Endodermal cell (in vitro differentiated cells): ENCODE results near the gene VPS9D1. TPM values are rescaled to one million over a fixed set of nuclear protein-coding genes. Genes with fewer than 3 reads are reported as not detected.

Source experiments
- DNase-seq: peaks from one replicate; pipeline ENCODE4 v3.0.0-alpha.2; 2017
- H3K27ac ChIP-seq: 2 replicates; pipeline ENCODE4 v1.5.1; 2013; ENCODE audit warnings: mild to moderate bottlenecking, low read depth, low read length, moderate library complexity
- H3K27me3 ChIP-seq: 2 replicates; pipeline ENCODE4 v1.6.1; 2013; ENCODE audit warnings: mild to moderate bottlenecking, low read length, moderate library complexity; ENCODE audit not compliant: insufficient read depth, control insufficient read depth, poor library complexity, severe bottlenecking
- H3K36me3 ChIP-seq: 2 replicates; pipeline ENCODE4 v1.7.0; 2013; ENCODE audit warnings: mild to moderate bottlenecking, low read length, moderate library complexity; ENCODE audit not compliant: control insufficient read depth, insufficient read depth
- H3K4me1 ChIP-seq: one replicate; pipeline ENCODE4 v1.7.0; 2013; ENCODE audit warnings: low read length; ENCODE audit not compliant: control insufficient read depth, insufficient read depth
- H3K4me3 ChIP-seq: 2 replicates; pipeline ENCODE4 v1.5.1; 2013; ENCODE audit warnings: mild to moderate bottlenecking, low read length, moderate library complexity
- H3K9ac ChIP-seq: 2 replicates; pipeline ENCODE4 v1.6.1; 2013; ENCODE audit warnings: mild to moderate bottlenecking, low read length, moderate library complexity; ENCODE audit not compliant: poor library complexity, severe bottlenecking; ENCODE audit errors: extremely low read depth
- H3K9me3 ChIP-seq: 2 replicates; pipeline ENCODE4 v1.6.1; 2013; ENCODE audit warnings: mild to moderate bottlenecking, low read length, moderate library complexity; ENCODE audit not compliant: control insufficient read depth
- H3K27ac Mint-ChIP-seq: 2 replicates; pipeline ENCODE4 v1.8.0; 2020; ENCODE audit warnings: mixed read lengths
- H3K27me3 Mint-ChIP-seq: 2 replicates; pipeline ENCODE4 v1.8.0; 2021; ENCODE audit warnings: mild to moderate bottlenecking, mixed read lengths; ENCODE audit not compliant: insufficient read depth
- H3K36me3 Mint-ChIP-seq: 2 replicates; pipeline ENCODE4 v1.8.0; 2020; ENCODE audit warnings: low read depth, mixed read lengths
- H3K4me1 Mint-ChIP-seq: 2 replicates; pipeline ENCODE4 v1.8.0; 2020; ENCODE audit warnings: mixed read lengths
- H3K4me3 Mint-ChIP-seq: 2 replicates; pipeline ENCODE4 v1.8.0; 2020; ENCODE audit warnings: mild to moderate bottlenecking, moderate library complexity, mixed read lengths
- H3K9me3 Mint-ChIP-seq: 2 replicates; pipeline ENCODE4 v1.8.0; 2020; ENCODE audit warnings: mild to moderate bottlenecking, mixed read lengths
- CTCF ChIP-seq: fragments of 200-600 bp; sonication (generic); conservative IDR thresholded peaks from 2 replicates; pipeline ENCODE4 v1.5.0; 2021; ENCODE audit warnings: antibody characterized with exemption, mild to moderate bottlenecking
- WGBS, 2 experiments: methylation state at CpG; one replicate each; pipeline versions ENCODE4 v1.1.5 to v1.1.7; 2013; ENCODE audit warnings: missing lambda C conversion rate in 2 of 2, mixed read lengths in 1 of 2; ENCODE audit not compliant: insufficient coverage in 1 of 2, insufficient read length in 1 of 2; 5-methylcytosine and 5-hydroxymethylcytosine counted together
- total RNA-seq, 2 donors: library from RNA; stranded (reverse); fragmentation: NEBNext Ultra II Directional in 1 of 2; extraction: Animal tissue kit (Norgen Biotek cat#: 25700) in 1 of 2; gene quantifications; 2 replicates in 1 of 2; 3 replicates in 1 of 2; pipeline ENCODE4 v1.2.1, GENCODE V29; 2021

The VPS9D1 gene
- total RNA-seq, 2 donors from 2014 or later, result 7.4 to 10.0 TPM

- no peak overlapping the region for H3K27ac Mint-ChIP-seq
- no peaks in the 10 kb centered on the region for H3K9me3 Mint-ChIP-seq
- no peaks in the 10 kb centered on the region for H3K27me3 Mint-ChIP-seq
- peaks cover 96% of the 10 kb centered on the region for H3K36me3 ChIP-seq
- no peak overlapping the region for H3K9ac ChIP-seq
- WGBS, 2 experiments, result 96 to 98% methylated on average over 13 to 14 of the region's 14 CpGs
- no peak overlapping the region for H3K4me3 Mint-ChIP-seq
- H3K36me3 Mint-ChIP-seq, result peaks cover 85% of the 10 kb centered on the region
- H3K4me1 Mint-ChIP-seq, result no peaks in the 10 kb centered on the region
- H3K27ac ChIP-seq, result no peak overlapping the region
- no peaks in the 10 kb centered on the region for H3K9me3 ChIP-seq
- H3K4me3 ChIP-seq, result no peak overlapping the region
- TF ChIP-seq CTCF, result no peak
- DNase-seq, result no peak
- no peaks in the 10 kb centered on the region for H3K27me3 ChIP-seq
- no peaks in the 10 kb centered on the region for H3K4me1 ChIP-seq
These were observed 17.3 kb upstream of the VPS9D1 start for GRCh38 chr16:89738072-89738377.

DNA sequence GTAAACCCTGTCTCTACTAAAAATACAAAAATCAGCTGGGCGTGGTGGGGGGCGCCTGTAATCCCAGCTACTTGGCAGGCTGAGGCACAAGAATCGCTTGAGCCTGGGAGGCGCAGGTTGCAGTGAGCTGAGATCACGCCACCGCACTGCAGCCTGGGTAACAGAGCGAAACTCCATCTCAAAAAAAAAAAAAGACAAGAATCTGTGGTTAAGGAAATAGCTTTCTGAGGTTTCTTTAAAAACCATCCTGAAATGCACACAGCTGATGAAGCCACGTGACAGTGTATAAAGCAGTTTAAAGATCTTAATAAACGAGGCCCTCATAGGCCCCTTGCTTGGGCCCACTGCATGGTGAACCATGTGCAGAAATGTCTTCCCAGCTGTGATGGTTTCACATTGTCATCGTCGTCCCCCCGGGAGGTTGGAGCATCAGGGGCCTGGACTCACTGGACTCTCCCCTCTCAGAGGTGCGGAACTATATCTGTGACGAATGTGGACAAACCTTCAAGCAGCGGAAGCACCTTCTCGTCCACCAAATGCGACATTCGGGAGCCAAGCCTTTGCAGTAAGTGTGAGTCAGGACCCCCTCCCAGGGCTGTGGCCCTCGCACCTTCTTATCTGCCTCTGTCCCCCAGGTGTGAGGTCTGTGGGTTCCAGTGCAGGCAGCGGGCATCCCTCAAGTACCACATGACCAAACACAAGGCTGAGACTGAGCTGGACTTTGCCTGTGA is 16.8 kb upstream of the VPS9D1 start:
- Histone ChIP-seq H3K36me3 (peaks cover 94% of the 10 kb centered on the region), H3K27me3 (no peaks in the 10 kb centered on the region), H3K4me3 (no peak overlapping the region), H3K9ac (no peak overlapping the region), H3K9me3 (no peaks in the 10 kb centered on the region), H3K27ac (no peak overlapping the region), H3K4me1 (no peaks in the 10 kb centered on the region)
- Mint-ChIP-seq H3K27me3 (no peaks in the 10 kb centered on the region), H3K4me3 (no peak overlapping the region), H3K27ac (peak overlapping the region; percentile 21), H3K36me3 (peaks cover 81% of the 10 kb centered on the region), H3K9me3 (no peaks in the 10 kb centered on the region), H3K4me1 (no peaks in the 10 kb centered on the region)
- no peak for TF ChIP-seq CTCF
- 94 to 96% methylated on average over 17 to 20 of the region's 20 CpGs for WGBS, 2 experiments
- DNase-seq, result no peak

- no peak overlapping the region for H3K4me3 ChIP-seq
- 94 to 100% methylated on average over 2 to 3 of the region's 3 CpGs for WGBS, 2 experiments
- H3K27ac ChIP-seq, result no peak overlapping the region
- no peaks in the 10 kb centered on the region for H3K4me1 ChIP-seq
- H3K4me1 Mint-ChIP-seq, result no peaks in the 10 kb centered on the region
- H3K27me3 Mint-ChIP-seq, result no peaks in the 10 kb centered on the region
- no peak overlapping the region for H3K4me3 Mint-ChIP-seq
- no peaks in the 10 kb centered on the region for H3K9me3 Mint-ChIP-seq
- H3K36me3 Mint-ChIP-seq, result peaks cover 84% of the 10 kb centered on the region
- H3K9me3 ChIP-seq, result no peaks in the 10 kb centered on the region
- no peak for DNase-seq
- H3K27me3 ChIP-seq, result no peaks in the 10 kb centered on the region
- no peak overlapping the region for H3K9ac ChIP-seq
- H3K36me3 ChIP-seq, result peaks cover 95% of the 10 kb centered on the region
- H3K27ac Mint-ChIP-seq, result no peak overlapping the region
- TF ChIP-seq CTCF, result no peak
These were observed 15.9 kb upstream of the VPS9D1 start for GRCh38 chr16:89736554-89736953.
